Neural cell (in vitro differentiated cells): ENCODE results near the gene TMCO4. TPM values are rescaled to one million over a fixed set of nuclear protein-coding genes. Genes with fewer than 3 reads are reported as not detected.
A peak's percentile ranks its signal among the peaks of the same experiment; 100 is the strongest.

ENCODE experiments used
- H2AFZ ChIP-seq: fragments of 200-600, 300-800 bp; sonication (generic), shearing (Covaris generic); 2 replicates; pipeline ENCODE4 v1.6.0; 2014; ENCODE audit warnings: low read depth, mild to moderate bottlenecking, antibody characterized with exemption, low read length, moderate library complexity
- H3F3A ChIP-seq: fragments of 200-600 bp; shearing (Covaris generic); 2 replicates; pipeline ENCODE4 v1.6.1; 2016; ENCODE audit warnings: mild to moderate bottlenecking, moderate library complexity, mixed read lengths, antibody characterized with exemption, low read length; ENCODE audit not compliant: insufficient read depth, poor library complexity, severe bottlenecking
- H3K27ac ChIP-seq: fragments of 200-600, 300-800 bp; sonication (generic), shearing (Covaris generic); 2 replicates; pipeline ENCODE4 v1.5.1; 2014; ENCODE audit warnings: mild to moderate bottlenecking, low read length, moderate library complexity
- H3K27me3 ChIP-seq: fragments of 300-800, 200-600 bp; sonication (generic), shearing (Covaris generic); 2 replicates; pipeline ENCODE4 v1.6.0; 2014; ENCODE audit warnings: mild to moderate bottlenecking, low read depth, low read length, moderate library complexity; ENCODE audit not compliant: insufficient read depth
- H3K36me3 ChIP-seq: fragments of 300-800, 200-600 bp; sonication (generic), shearing (Covaris generic); 2 replicates; pipeline ENCODE4 v1.5.1; 2014; ENCODE audit warnings: mild to moderate bottlenecking, antibody characterized with exemption, low read length, moderate library complexity; ENCODE audit not compliant: insufficient read depth
- H3K4me2 ChIP-seq: fragments of 300-800, 200-600 bp; sonication (generic), shearing (Covaris generic); 2 replicates; pipeline ENCODE4 v1.6.0; 2014; ENCODE audit warnings: mild to moderate bottlenecking, low read length
- H3K4me3 ChIP-seq: fragments of 300-800, 200-600 bp; sonication (generic), shearing (Covaris generic); 2 replicates; pipeline ENCODE4 v1.5.1; 2014; ENCODE audit warnings: mild to moderate bottlenecking, low read length, moderate library complexity
- H3K79me2 ChIP-seq: fragments of 200-600 bp; shearing (Covaris generic); replicated peaks from 2 replicates; pipeline ENCODE4 v1.6.0; 2014; ENCODE audit warnings: mild to moderate bottlenecking, low read length, moderate library complexity; ENCODE audit not compliant: insufficient read depth
- H3K9ac ChIP-seq: fragments of 300-800, 200-600 bp; sonication (generic), shearing (Covaris generic); 2 replicates; pipeline ENCODE4 v1.6.1; 2016; ENCODE audit warnings: mild to moderate bottlenecking, low read length, mixed read lengths
- H3K9me2 ChIP-seq: fragments of 200-600 bp; shearing (Covaris generic); 2 replicates; pipeline ENCODE4 v1.6.1; 2016; ENCODE audit warnings: mild to moderate bottlenecking, low read length, mixed read lengths; ENCODE audit not compliant: insufficient read depth
- H3K9me3 ChIP-seq: fragments of 200-600, 300-800 bp; sonication (generic), shearing (Covaris generic); 2 replicates; pipeline ENCODE4 v1.6.1; 2016; ENCODE audit warnings: mild to moderate bottlenecking, mixed run types, low read length, moderate library complexity, mixed read lengths
- H4K20me1 ChIP-seq: fragments of 200-600 bp; shearing (Covaris generic); 2 replicates; pipeline ENCODE4 v1.6.1; 2016; ENCODE audit warnings: mild to moderate bottlenecking, mixed run types; ENCODE audit not compliant: insufficient read depth
- EP300 ChIP-seq: fragments of 450-650 bp; conservative IDR thresholded peaks from 2 replicates; pipeline ENCODE4 v1.6.1; 2014; ENCODE audit warnings: antibody characterized with exemption, mild to moderate bottlenecking, moderate library complexity; ENCODE audit not compliant: poor library complexity, severe bottlenecking
- EZH2 ChIP-seq: fragments of 200-600, 300-800 bp; shearing (Covaris generic), sonication (generic); IDR thresholded peaks from 2 replicates; pipeline ENCODE4 v1.6.1; 2014; ENCODE audit warnings: antibody characterized with exemption, low read length, borderline replicate concordance, mild to moderate bottlenecking; ENCODE audit not compliant: insufficient read depth, poor library complexity, severe bottlenecking
- MXI1 ChIP-seq: fragments of 450-650 bp; conservative IDR thresholded peaks from 2 replicates; pipeline ENCODE4 v1.6.1; 2014; ENCODE audit warnings: antibody characterized with exemption, mild to moderate bottlenecking; ENCODE audit not compliant: poor library complexity, severe bottlenecking
- POLR2AphosphoS5 ChIP-seq: IDR thresholded peaks from 2 replicates; pipeline ENCODE4 v1.6.1; 2012
- RAD21 ChIP-seq: fragments of 450-650 bp; conservative IDR thresholded peaks from 2 replicates; pipeline ENCODE4 v1.6.1; 2014; ENCODE audit warnings: antibody characterized with exemption, mild to moderate bottlenecking, moderate library complexity
- SMC3 ChIP-seq: fragments of 450-650 bp; conservative IDR thresholded peaks from 2 replicates; pipeline ENCODE4 v1.6.1; 2014; ENCODE audit warnings: antibody characterized with exemption, mild to moderate bottlenecking, moderate library complexity; ENCODE audit not compliant: poor library complexity
- TAF1 ChIP-seq: IDR thresholded peaks from 2 replicates; pipeline ENCODE4 v1.6.1; 2012; ENCODE audit warnings: low read depth
- polyA plus RNA-seq: library from polyadenylated mRNA; depleted of rRNA; stranded (reverse); fragments of >200 nt; gene quantifications from 2 replicates; pipeline ENCODE4 v1.2.3, GENCODE V29; 2014
- TF ChIP-seq, protein P1 (sequence below): fragments of 450-650 bp; IDR thresholded peaks from 2 replicates; pipeline ENCODE4 v1.5.1; 2014; ENCODE audit warnings: antibody characterized with exemption, mild to moderate bottlenecking, moderate library complexity; ENCODE audit not compliant: poor library complexity, severe bottlenecking
- TF ChIP-seq, protein P2 (sequence below): IDR thresholded peaks from 2 replicates; pipeline ENCODE4 v1.6.1; 2012; ENCODE audit warnings: borderline replicate concordance

The TMCO4 gene
- polyA plus RNA-seq, 1 donor from 2014 or later: not detected

DNA sequence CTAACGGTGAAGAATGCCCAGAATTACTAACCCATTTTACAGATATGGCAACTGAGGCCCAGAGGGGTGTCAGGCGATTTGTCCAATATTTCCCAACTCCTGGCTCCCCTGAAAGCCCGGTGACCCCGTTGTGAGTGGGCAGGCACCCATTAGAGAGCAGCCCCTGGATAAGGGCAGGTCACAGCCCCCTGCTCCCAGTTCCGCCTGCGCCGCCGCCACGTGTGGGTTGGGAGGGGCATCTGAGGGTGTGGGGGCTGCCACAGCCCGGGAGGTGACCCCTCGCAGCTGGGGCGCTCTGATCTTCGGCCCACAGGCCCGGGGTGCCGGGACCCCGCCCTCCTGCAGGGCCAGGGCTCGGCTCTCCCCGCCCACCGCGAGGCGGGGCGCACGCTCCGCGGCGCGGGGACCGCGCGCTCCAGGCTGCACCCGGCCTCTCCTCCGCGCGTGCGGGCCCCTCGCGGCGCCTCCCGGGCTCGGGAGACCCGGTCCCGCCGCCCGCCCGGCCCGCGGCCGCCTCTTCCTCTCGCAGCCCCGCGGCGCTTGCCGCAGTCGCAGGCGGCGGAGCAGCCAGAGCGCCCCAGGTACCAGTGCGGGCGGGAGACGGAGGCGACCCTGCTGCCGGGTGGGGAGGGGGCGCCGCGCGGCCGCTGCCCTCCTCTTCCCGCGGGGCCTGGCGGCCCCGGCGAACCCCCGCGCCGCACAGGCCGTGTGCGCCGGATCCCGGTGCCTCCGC is 135.1 kb downstream of the TMCO4 start, which contains the start of gene HTR6:
Gene HTR6, plus strand, starts transcription at position 423 of the 733 bp plus-strand sequence. CDS start 879 bp downstream, outside the sequence.
- Histone ChIP-seq H3K9me2 (no peaks in the 10 kb centered on the region), H3K9ac (peak within 1 kb of the TSS; percentile 57), H3K79me2 (no peaks in the 10 kb centered on the region), H2AFZ (no peak within 1 kb of the TSS), H3K9me3 (no peaks in the 10 kb centered on the region), H3K36me3 (no peaks in the 10 kb centered on the region), H3K4me3 (peak within 1 kb of the TSS; percentile 67), H3K27ac (no peak within 1 kb of the TSS), H4K20me1 (peaks cover 3% of the 10 kb centered on the region), H3K27me3 (peaks cover 54% of the 10 kb centered on the region), H3F3A (no peaks in the 10 kb centered on the region), H3K4me2 (no peak within 1 kb of the TSS)
- TF ChIP-seq TAF1 (no peak), EZH2 (no peak), SMC3 (no peak), RAD21 (no peak), MXI1 (no peak), EP300 (no peak), POLR2AphosphoS5 (no peak)
- TF ChIP-seq, protein P1, sequence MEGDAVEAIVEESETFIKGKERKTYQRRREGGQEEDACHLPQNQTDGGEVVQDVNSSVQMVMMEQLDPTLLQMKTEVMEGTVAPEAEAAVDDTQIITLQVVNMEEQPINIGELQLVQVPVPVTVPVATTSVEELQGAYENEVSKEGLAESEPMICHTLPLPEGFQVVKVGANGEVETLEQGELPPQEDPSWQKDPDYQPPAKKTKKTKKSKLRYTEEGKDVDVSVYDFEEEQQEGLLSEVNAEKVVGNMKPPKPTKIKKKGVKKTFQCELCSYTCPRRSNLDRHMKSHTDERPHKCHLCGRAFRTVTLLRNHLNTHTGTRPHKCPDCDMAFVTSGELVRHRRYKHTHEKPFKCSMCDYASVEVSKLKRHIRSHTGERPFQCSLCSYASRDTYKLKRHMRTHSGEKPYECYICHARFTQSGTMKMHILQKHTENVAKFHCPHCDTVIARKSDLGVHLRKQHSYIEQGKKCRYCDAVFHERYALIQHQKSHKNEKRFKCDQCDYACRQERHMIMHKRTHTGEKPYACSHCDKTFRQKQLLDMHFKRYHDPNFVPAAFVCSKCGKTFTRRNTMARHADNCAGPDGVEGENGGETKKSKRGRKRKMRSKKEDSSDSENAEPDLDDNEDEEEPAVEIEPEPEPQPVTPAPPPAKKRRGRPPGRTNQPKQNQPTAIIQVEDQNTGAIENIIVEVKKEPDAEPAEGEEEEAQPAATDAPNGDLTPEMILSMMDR: no peak
- TF ChIP-seq, protein P2, sequence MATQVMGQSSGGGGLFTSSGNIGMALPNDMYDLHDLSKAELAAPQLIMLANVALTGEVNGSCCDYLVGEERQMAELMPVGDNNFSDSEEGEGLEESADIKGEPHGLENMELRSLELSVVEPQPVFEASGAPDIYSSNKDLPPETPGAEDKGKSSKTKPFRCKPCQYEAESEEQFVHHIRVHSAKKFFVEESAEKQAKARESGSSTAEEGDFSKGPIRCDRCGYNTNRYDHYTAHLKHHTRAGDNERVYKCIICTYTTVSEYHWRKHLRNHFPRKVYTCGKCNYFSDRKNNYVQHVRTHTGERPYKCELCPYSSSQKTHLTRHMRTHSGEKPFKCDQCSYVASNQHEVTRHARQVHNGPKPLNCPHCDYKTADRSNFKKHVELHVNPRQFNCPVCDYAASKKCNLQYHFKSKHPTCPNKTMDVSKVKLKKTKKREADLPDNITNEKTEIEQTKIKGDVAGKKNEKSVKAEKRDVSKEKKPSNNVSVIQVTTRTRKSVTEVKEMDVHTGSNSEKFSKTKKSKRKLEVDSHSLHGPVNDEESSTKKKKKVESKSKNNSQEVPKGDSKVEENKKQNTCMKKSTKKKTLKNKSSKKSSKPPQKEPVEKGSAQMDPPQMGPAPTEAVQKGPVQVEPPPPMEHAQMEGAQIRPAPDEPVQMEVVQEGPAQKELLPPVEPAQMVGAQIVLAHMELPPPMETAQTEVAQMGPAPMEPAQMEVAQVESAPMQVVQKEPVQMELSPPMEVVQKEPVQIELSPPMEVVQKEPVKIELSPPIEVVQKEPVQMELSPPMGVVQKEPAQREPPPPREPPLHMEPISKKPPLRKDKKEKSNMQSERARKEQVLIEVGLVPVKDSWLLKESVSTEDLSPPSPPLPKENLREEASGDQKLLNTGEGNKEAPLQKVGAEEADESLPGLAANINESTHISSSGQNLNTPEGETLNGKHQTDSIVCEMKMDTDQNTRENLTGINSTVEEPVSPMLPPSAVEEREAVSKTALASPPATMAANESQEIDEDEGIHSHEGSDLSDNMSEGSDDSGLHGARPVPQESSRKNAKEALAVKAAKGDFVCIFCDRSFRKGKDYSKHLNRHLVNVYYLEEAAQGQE: no peak

DNA sequence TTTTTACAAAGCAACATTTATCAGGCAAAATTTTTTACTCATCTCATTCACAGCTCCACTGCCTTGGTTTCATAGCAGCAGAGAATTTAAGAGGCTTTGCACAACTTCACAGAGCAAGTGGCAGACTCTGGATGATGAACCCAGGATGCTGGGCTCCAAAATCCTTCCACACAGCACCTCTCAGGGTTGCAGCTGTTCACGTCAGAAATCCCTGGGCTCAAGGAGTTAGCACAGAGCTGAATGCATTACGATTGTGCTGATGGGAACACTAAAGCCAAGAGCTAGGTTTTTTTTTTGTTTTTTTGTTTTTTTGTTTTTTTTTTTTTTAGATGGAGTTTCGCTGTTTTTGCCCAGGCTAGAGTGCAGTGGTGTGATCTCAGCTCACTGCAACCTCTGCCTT is 137.4 kb downstream of the TMCO4 start:
- TF ChIP-seq, protein P2: no peak
- H3K79me2 ChIP-seq: no peaks in the 10 kb centered on the region

More for the DNA sequence above, 137.4 kb downstream of the TMCO4 start:
- Histone ChIP-seq H3K4me3 (no peak overlapping the region), H3F3A (no peaks in the 10 kb centered on the region), H4K20me1 (peaks cover 3% of the 10 kb centered on the region), H3K4me2 (no peak overlapping the region), H3K9me3 (no peaks in the 10 kb centered on the region), H3K36me3 (no peaks in the 10 kb centered on the region), H2AFZ (no peak overlapping the region), H3K27me3 (peaks cover 43% of the 10 kb centered on the region), H3K9ac (no peak overlapping the region), H3K9me2 (no peaks in the 10 kb centered on the region), H3K27ac (no peak overlapping the region)
